ENCODE measurements around the gene CHURC1.

Gene CHURC1

GRCh38 chr14:64960762-64961276 lies 46.6 kb downstream of the CHURC1 start:
- no peak for DNase-seq

- DNase-seq, result no peak
Measured at GRCh38 chr14:64963611-64964010, 49.4 kb downstream of the CHURC1 start.

DNA sequence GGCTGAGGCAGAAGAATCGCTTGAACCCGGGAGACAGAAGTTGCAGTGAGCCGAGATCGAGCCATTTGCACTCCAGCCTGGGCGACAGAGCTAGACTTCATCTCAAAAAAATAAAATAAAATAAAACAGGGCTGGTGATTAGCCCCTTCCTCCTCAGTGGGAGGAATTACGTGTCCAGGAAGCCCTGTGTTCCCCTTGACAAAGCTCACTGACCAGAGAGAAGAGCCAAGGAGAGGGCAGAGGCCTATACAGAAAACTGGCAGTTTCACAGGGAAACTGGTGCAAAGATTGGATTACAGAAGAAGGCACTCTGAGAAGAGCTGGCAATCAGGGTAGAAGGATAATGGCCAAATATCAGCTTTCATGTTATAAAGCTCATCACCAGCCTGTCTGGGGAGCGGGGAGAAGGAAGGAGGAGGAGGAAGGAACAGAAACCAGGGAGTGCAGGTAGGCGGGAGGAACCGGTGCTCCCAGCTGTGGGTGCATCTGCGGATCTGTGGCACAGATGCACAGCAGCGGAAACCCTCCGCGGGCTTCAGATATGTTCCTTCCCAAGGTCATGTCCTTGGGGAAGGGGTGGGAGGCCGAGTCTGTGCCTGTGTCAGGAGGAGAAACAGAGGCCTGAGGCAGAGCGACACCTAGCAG lies 51.2 kb downstream of the CHURC1 start:
- DNase-seq, result no peak

DNA sequence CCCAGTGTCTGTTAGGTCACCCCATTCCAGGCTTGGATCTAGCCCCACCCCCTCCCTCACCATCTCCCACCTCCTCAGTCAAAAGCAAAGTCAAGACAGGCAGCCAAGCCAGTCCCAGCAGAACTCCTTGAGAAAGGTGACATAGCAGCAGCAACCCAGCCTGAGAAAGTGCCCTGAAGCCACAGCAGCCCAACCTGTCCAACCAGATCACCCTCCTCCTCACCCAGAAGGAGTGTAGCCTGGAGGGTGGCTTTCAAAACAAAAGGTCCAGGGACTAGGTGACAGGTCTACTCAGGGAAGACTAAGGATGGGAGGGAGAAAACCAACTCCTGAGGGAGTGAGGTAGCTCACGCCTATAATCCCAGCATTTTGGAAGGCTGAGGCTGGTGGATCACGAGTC lies 52.7 kb downstream of the CHURC1 start:
- no peak for DNase-seq

DNA sequence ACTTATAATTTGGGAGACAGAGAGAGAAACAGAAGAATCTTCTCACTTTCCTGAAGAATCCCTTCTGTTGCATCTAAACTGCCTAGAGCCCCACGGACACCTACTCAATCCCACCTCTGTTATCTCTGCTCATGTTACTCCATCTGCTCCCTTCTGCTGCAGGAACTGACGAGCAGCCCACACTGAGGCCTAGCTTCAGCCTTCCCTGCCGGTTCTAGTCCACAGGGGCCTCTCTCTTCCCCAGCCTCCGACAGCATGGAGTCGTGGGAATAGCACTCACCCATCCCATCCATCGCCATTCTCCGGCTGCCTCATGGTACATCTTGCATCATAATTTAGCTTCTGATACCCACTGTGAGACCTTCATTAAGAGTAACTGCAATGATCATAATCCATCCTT lies 53.9 kb downstream of the CHURC1 start:
- no peak for DNase-seq

- DNase-seq, result peak; percentile 18
Measured at GRCh38 chr14:64968651-64969050, 54.4 kb downstream of the CHURC1 start.

- no peak for DNase-seq
Measured at GRCh38 chr14:64970041-64970440, 55.8 kb downstream of the CHURC1 start.

GRCh38 chr14:64970776-64971477 lies 56.7 kb downstream of the CHURC1 start:
- no peak for DNase-seq

GRCh38 chr14:64971491-64971942 lies 57.3 kb downstream of the CHURC1 start:
- DNase-seq, result no peak

DNA sequence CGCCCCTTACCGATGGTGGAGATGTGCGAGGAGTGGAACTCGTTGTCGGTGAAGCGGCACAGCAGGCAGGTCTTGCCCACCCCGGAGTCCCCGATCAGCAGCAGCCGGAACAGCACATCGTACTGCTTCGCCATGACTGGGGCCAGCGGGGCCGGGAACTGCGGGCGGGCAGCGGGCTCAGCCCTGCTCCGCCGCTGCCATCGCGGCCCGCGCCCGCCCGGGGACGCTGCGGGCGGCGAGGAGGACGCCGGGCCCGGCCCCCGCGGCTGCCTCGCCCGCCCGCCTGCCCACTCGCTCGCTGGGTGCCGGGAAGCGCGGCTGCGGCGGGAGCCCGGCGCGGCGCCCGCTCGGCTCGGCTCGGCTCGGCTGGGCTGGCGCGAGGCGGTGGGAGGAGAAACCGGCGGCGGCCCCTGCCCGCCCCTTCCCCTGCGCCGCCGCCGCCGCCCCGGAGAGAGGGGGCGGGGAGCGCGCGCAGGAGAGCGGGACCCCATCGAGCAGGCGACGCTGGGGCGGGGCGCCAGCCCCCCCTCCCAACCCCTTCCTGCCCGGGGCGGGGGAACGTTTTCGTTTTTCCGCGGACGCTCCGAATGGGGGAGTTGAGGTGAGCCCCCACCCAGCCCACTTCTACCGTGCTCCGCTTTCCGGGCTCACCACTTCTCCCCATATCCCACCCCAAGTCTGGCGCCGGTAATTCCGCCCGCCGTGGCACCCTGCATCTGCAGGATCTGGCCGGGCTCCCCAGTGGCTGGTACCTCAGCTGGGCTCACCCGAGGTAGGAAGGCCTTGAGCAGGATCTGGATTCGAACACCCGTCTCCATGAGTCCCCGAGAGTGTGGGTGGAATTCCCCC lies 57.9 kb downstream of the CHURC1 start, which contains the start of gene RAB15:
Gene RAB15, minus strand, starts transcription at position 394 of the 849 bp plus-strand sequence. Its CDS starts 260 bp downstream, at position 134.
- DNase-seq, result peak; percentile 25

- DNase-seq, result no peak
Measured at GRCh38 chr14:64973026-64973442, 58.8 kb downstream of the CHURC1 start.

DNA sequence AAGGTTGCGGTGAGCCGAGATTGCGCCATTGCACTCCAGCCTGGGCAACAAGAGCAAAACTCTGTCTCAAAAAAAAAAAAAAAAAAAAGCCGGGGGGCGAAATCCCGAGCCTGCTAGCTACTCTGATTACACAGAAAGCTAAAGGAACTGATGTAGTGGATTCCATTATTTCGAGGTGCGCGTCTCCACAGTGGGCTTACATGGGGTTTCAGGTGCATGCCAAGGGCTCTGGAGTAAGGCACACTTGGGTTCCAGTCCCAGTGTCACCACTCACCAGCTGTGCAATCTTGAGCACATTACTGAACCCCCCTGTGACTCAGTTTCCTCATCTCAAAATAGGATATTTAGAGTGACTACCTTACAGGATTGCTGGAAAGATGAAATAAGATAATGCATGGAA lies 59.6 kb downstream of the CHURC1 start:
- no peak for DNase-seq

DNA sequence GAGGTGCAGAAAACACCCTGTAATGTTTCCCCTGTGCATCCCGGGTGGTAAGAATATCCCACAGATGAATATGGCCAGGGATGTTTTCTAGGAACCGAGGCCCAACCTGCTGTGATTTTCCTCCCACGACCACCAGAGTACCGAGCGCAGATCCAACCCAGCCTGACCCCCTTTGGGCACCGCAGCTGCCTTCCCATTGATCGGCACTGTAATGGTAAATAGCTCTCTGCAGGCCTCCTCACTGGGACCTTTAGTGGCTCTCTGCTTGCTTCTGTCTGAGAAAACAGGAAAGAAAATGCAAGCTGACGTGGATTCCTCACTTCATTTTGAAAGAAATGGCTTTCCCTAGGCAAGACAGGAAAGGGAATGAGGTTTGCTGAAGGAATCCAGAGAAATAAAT lies 60.3 kb downstream of the CHURC1 start:
- no peak for DNase-seq

- DNase-seq, result peak; percentile 40
Measured at GRCh38 chr14:64979336-64980074, 65.2 kb downstream of the CHURC1 start.

DNA sequence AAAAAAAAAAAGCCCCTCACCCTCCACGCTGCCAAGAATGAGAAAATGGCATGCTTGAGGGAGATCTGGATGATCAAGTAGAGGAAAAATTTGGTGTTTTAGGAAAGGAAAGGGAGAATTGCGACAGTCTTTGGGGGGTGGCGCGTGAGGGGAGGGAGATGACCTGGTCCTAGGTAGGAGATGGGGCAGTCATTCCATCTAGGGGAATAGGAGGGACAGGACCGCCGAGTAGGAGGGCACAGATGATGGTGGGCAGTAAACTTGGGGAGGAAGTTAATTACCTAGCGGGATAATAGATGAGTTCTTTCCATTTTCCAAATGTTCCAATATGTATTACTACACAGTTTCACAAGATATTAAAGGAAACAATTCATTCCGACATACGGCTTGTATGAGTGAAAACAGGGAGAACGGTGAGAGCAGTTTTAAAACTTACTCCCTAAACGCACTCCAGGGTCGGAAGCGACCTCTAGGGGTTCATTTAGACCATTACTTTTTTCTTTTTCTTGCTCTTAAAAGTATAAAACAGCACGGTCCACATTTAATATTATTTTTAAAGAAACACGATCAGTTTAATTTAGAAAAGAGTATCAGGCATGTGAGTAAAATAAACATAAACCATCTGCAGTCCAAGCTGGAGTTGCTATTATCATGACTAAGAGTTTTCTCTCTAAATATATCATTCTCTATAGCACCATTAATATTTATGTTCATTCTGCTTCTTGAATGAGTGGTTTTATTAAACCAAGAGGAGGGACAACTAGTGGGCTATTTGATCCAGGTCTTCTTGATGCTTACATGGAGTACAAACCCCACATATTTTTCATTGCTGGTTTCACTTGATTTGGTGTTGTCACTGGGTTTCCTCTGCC lies 69.4 kb downstream of the CHURC1 start:
- DNase-seq, result peak; percentile 51
